Gastroesophageal sphincter (tissue), 3 donors: ENCODE results near the gene CTDSP1.

Source experiments
- EP300 ChIP-seq: sonication (generic); formaldehyde crosslinking; IDR thresholded peaks from one replicate; pipeline ENCODE4 v1.6.1; 2017; ENCODE audit warnings: antibody characterized with exemption, mild to moderate bottlenecking
- POLR2AphosphoS5 ChIP-seq: sonication (generic); formaldehyde crosslinking; IDR thresholded peaks from one replicate; pipeline ENCODE4 v1.6.1; 2017; ENCODE audit warnings: antibody characterized with exemption
- TF ChIP-seq, protein P1 (sequence below), 4 experiments: fragments of 200-600 bp in 2 of 4; fragments of 450-650 bp in 2 of 4; sonication (generic) in 1 of 4; IDR thresholded peaks; one replicate each; pipeline ENCODE4 v1.5.1; 2017 to 2019; ENCODE audit warnings: antibody characterized with exemption in 4 of 4, mild to moderate bottlenecking in 2 of 4, moderate library complexity in 2 of 4

DNA sequence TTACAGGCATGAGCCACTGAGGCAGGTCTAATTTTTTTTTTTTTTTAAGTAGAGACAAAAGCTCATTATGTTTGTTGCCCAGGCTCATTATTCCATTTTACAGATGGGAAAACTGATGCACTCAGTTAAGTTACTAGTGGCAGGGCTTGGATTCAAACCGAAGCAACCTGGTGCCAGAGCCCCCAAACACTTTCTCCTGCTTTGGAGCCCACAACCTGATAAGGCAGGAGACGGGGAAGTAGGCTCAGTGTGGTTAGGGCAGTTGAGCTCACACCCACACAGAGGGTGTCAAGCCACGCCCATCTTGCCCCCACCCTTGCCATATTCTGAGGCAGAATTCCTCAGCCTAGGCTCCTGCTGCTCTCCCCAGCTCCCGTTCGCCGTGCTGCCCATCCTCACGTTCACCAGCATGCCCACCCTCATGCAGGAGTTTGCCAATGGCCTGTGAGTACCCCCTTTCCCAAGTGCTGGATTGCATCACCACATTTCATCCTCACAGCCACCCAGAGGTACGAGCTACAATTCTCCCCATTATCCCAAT is 5.8 kb upstream of the CTDSP1 start:
- TF ChIP-seq POLR2AphosphoS5 (no peak), EP300 (no peak)
- TF ChIP-seq, protein P1, sequence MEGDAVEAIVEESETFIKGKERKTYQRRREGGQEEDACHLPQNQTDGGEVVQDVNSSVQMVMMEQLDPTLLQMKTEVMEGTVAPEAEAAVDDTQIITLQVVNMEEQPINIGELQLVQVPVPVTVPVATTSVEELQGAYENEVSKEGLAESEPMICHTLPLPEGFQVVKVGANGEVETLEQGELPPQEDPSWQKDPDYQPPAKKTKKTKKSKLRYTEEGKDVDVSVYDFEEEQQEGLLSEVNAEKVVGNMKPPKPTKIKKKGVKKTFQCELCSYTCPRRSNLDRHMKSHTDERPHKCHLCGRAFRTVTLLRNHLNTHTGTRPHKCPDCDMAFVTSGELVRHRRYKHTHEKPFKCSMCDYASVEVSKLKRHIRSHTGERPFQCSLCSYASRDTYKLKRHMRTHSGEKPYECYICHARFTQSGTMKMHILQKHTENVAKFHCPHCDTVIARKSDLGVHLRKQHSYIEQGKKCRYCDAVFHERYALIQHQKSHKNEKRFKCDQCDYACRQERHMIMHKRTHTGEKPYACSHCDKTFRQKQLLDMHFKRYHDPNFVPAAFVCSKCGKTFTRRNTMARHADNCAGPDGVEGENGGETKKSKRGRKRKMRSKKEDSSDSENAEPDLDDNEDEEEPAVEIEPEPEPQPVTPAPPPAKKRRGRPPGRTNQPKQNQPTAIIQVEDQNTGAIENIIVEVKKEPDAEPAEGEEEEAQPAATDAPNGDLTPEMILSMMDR (IDR thresholded peaks at IDR 0.05) = no peak
